Trophoblast cell (in vitro differentiated cells and primary cell): Measurements from ENCODE around the gene PDIK1L.

Experiments used
- DNase-seq, 2 donors: peaks; one replicate each; pipeline ENCODE4 v3.0.0-alpha.2; 2016
- H2AFZ ChIP-seq: 2 replicates; pipeline ENCODE4 v1.6.1; 2013; ENCODE audit warnings: low read length, moderate library complexity, mild to moderate bottlenecking; ENCODE audit not compliant: insufficient read depth, poor library complexity
- H2AK5ac ChIP-seq: 2 replicates; pipeline ENCODE4 v1.6.1; 2013; ENCODE audit warnings: mild to moderate bottlenecking, low read length
- H2BK120ac ChIP-seq: 2 replicates; pipeline ENCODE4 v1.6.1; 2013; ENCODE audit warnings: low read length, mild to moderate bottlenecking, moderate library complexity; ENCODE audit not compliant: insufficient read depth, poor library complexity
- H2BK12ac ChIP-seq: 2 replicates; pipeline ENCODE4 v1.6.1; 2013; ENCODE audit warnings: mild to moderate bottlenecking, low read length, moderate library complexity
- H2BK5ac ChIP-seq: 2 replicates; pipeline ENCODE4 v1.6.1; 2013; ENCODE audit warnings: low read length, low read depth, moderate library complexity, mild to moderate bottlenecking; ENCODE audit not compliant: poor library complexity
- H3K14ac ChIP-seq: 2 replicates; pipeline ENCODE4 v1.6.1; 2013; ENCODE audit warnings: mild to moderate bottlenecking, low read length
- H3K18ac ChIP-seq: 2 replicates; pipeline ENCODE4 v1.6.1; 2013; ENCODE audit warnings: mild to moderate bottlenecking, low read length
- H3K23ac ChIP-seq: 2 replicates; pipeline ENCODE4 v1.6.1; 2013; ENCODE audit warnings: low read length
- H3K27ac ChIP-seq: 2 replicates; pipeline ENCODE4 v1.5.1; 2013; ENCODE audit warnings: low read depth, mild to moderate bottlenecking, inconsistent platforms, low read length, moderate library complexity
- H3K27me3 ChIP-seq: 2 replicates; pipeline ENCODE4 v1.6.1; 2013; ENCODE audit warnings: inconsistent platforms, mild to moderate bottlenecking, low read length, moderate library complexity; ENCODE audit not compliant: insufficient read depth
- H3K36me3 ChIP-seq, 2 experiments: 1 replicate in 1 of 2; 2 replicates in 1 of 2; pipeline ENCODE4 v1.6.1; 2013; ENCODE audit warnings: low read length in 2 of 2, mild to moderate bottlenecking in 2 of 2, moderate library complexity in 1 of 2; ENCODE audit not compliant: insufficient read depth in 2 of 2, control insufficient read depth in 1 of 2
- H3K4ac ChIP-seq: 2 replicates; pipeline ENCODE4 v1.6.1; 2013; ENCODE audit warnings: low read depth, mild to moderate bottlenecking, low read length, moderate library complexity
- H3K4me1 ChIP-seq, 2 experiments: 1 replicate in 1 of 2; 2 replicates in 1 of 2; pipeline ENCODE4 v1.6.1; 2013; ENCODE audit warnings: low read length in 2 of 2, mild to moderate bottlenecking in 2 of 2, moderate library complexity in 1 of 2; ENCODE audit not compliant: insufficient read depth in 2 of 2, control insufficient read depth in 1 of 2
- H3K4me2 ChIP-seq: 2 replicates; pipeline ENCODE4 v1.6.1; 2013; ENCODE audit warnings: inconsistent platforms, mild to moderate bottlenecking, low read length, moderate library complexity
- H3K4me3 ChIP-seq: 2 replicates; pipeline ENCODE4 v1.5.1; 2013; ENCODE audit warnings: mild to moderate bottlenecking, low read depth, low read length, inconsistent platforms
- H3K79me1 ChIP-seq: one replicate; pipeline ENCODE4 v1.6.1; 2013; ENCODE audit warnings: low read length
- H3K79me2 ChIP-seq: 2 replicates; pipeline ENCODE4 v1.6.1; 2013; ENCODE audit warnings: low read length, mild to moderate bottlenecking; ENCODE audit not compliant: control insufficient read depth, insufficient read depth, poor library complexity
- H3K9ac ChIP-seq: 2 replicates; pipeline ENCODE4 v1.6.1; 2013; ENCODE audit warnings: mild to moderate bottlenecking, low read length
- H3K9me3 ChIP-seq: 2 replicates; pipeline ENCODE4 v1.6.1; 2013; ENCODE audit warnings: low read depth, mild to moderate bottlenecking, control low read depth, inconsistent platforms, low read length; ENCODE audit not compliant: insufficient read depth
- H4K12ac ChIP-seq: 2 replicates; pipeline ENCODE4 v1.6.1; 2013; ENCODE audit warnings: low read depth, mild to moderate bottlenecking, low read length, moderate library complexity
- H4K8ac ChIP-seq: 2 replicates; pipeline ENCODE4 v1.6.1; 2013; ENCODE audit warnings: low read depth, mild to moderate bottlenecking, low read length, moderate library complexity
- H4K91ac ChIP-seq: one replicate; pipeline ENCODE4 v1.6.1; 2013; ENCODE audit warnings: low read depth, mild to moderate bottlenecking, low read length, moderate library complexity
- WGBS: extraction: QIAGEN DNeasy Blood & Tissue Kit; methylation state at CpG from one replicate; pipeline ENCODE4 v1.1.7; 2013; ENCODE audit warnings: missing lambda C conversion rate; ENCODE audit not compliant: insufficient read length, insufficient coverage; ENCODE audit errors: extremely low coverage; 5-methylcytosine and 5-hydroxymethylcytosine counted together

Gene PDIK1L

DNA sequence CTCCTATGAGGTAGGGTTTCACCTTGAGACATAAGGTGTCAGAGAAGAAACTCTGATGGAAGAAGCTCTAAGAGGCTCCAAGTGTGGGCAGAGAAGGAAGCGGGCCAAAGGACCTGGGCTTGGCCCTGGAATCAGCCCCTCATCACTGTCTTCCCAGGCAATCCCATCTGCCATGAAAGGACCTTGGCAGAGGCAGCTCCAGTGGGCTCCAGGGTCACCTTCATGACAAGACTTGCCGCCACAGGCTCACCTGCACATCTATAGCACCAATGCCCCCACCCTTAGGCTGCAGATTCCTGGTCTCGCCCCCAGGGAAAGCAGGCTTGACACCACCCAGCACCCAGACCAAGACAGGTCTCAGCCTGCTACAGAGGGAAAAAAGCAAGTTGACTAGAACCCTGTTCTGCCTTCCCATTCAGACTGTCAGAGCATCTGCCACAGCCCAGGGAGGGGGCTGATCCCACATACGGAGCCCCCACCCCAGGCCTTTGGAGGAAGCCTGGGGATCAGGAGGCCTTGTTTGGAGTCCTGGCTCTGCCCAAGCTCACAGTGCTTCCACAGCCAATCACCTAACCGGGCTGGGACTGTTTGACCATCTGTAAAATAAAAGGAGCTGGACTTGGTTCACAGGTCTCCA is 46.8 kb downstream of the PDIK1L start:
- peak overlapping the region; percentile 72 for H4K91ac ChIP-seq
- H2AFZ ChIP-seq, result peak overlapping the region; percentile 11
- no peak for DNase-seq
- H3K27me3 ChIP-seq, result peaks cover 18% of the 10 kb centered on the region
- H2BK120ac ChIP-seq, result peak overlapping the region; percentile 48
- peak overlapping the region; percentile 44 for H2AK5ac ChIP-seq
- H4K12ac ChIP-seq, result no peak overlapping the region
- peaks cover 40 to 52% of the 10 kb centered on the region in 2 experiments for H3K4me1 ChIP-seq
- whole genome bisulfite sequencing, result no CpG with 5 or more reads among the region's 5 CpGs
- peak overlapping the region; percentile 56 for H3K14ac ChIP-seq
- H3K79me1 ChIP-seq, result peaks cover 15% of the 10 kb centered on the region
- H3K27ac ChIP-seq, result no peak overlapping the region
- no peak overlapping the region for H3K4ac ChIP-seq
- no peaks in the 10 kb centered on the region for H3K36me3 ChIP-seq
- H3K4me2 ChIP-seq, result no peak overlapping the region
- peaks cover 3% of the 10 kb centered on the region for H3K79me2 ChIP-seq
- H3K9me3 ChIP-seq, result peaks cover 2% of the 10 kb centered on the region
- H2BK5ac ChIP-seq, result peak overlapping the region; percentile 42
- H4K8ac ChIP-seq, result peak overlapping the region; percentile 49
- peak overlapping the region; percentile 25 for H3K18ac ChIP-seq
- no peak overlapping the region for H3K4me3 ChIP-seq
- H3K9ac ChIP-seq, result no peak overlapping the region
- H3K23ac ChIP-seq, result no peak overlapping the region
- peak overlapping the region; percentile 91 for H2BK12ac ChIP-seq

- Histone ChIP-seq H2BK120ac (peak within 1 kb of the TSS; percentile 48), H3K4me3 (no peak within 1 kb of the TSS), H3K79me1 (peaks cover 15% of the 10 kb centered on the region), H3K4ac (no peak within 1 kb of the TSS), H3K27me3 (peaks cover 18% of the 10 kb centered on the region), H3K27ac (no peak within 1 kb of the TSS), H4K12ac (no peak within 1 kb of the TSS), H4K91ac (peak within 1 kb of the TSS; percentile 72), H3K79me2 (peaks cover 3% of the 10 kb centered on the region), H3K36me3 (no peaks in the 10 kb centered on the region), H4K8ac (peak within 1 kb of the TSS; percentile 49), H2BK5ac (peak within 1 kb of the TSS; percentile 42), H2AK5ac (peak within 1 kb of the TSS; percentile 44), H3K18ac (peak within 1 kb of the TSS; percentile 25), H3K4me2 (peak within 1 kb of the TSS; percentile 55), H3K14ac (peak within 1 kb of the TSS; percentile 56), H3K23ac (no peak within 1 kb of the TSS), H2AFZ (peak within 1 kb of the TSS; percentile 11), H3K4me1 (peaks cover 40 to 55% of the 10 kb centered on the region in 2 experiments), H2BK12ac (peak within 1 kb of the TSS; percentile 91), H3K9me3 (peaks cover 2% of the 10 kb centered on the region), H3K9ac (no peak within 1 kb of the TSS)
- DNase-seq, result no peak
- WGBS, result no CpG with 5 or more reads among the region's 6 CpGs
These were observed 47.5 kb downstream of the PDIK1L start, which contains the start of gene FAM110D for GRCh38 chr1:26158908-26159742. Gene FAM110D (plus strand): TSS chr1:26159079. CDS start chr1:26161292, 2,213 bp downstream.

DNA sequence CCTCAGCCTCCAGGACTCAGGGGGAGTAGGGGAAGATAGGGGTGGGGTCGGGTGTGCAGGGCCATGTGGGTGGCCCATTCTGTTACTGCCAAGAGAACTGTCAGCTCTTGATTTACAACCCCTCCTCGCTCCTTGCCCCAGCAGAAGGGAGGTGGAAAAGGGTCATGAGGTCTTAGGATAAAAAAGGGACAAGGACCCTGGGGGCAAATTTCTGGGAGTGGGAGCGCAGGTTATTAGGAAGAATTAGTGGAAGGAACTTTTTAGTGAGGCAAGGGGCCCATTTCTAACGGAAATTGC is 48.1 kb downstream of the PDIK1L start:
- peaks cover 44 to 59% of the 10 kb centered on the region in 2 experiments for H3K4me1 ChIP-seq
- H3K79me1 ChIP-seq, result peaks cover 18% of the 10 kb centered on the region
- no CpG with 5 or more reads among the region's 4 CpGs for WGBS
- H2BK5ac ChIP-seq, result no peak overlapping the region
- no peak overlapping the region for H4K91ac ChIP-seq
- no peak overlapping the region for H2BK120ac ChIP-seq
- peaks cover 2% of the 10 kb centered on the region for H3K9me3 ChIP-seq
- H3K27me3 ChIP-seq, result peaks cover 18% of the 10 kb centered on the region
- H3K79me2 ChIP-seq, result peaks cover 5% of the 10 kb centered on the region
- no peak overlapping the region for H3K27ac ChIP-seq
- H3K4me2 ChIP-seq, result peak overlapping the region; percentile 55
- no peak overlapping the region for H3K9ac ChIP-seq
- no peak overlapping the region for H2BK12ac ChIP-seq
- H2AK5ac ChIP-seq, result no peak overlapping the region
- H3K18ac ChIP-seq, result no peak overlapping the region
- no peak overlapping the region for H3K4ac ChIP-seq
- no peaks in the 10 kb centered on the region for H3K36me3 ChIP-seq
- H3K4me3 ChIP-seq, result no peak overlapping the region
- no peak overlapping the region for H4K12ac ChIP-seq
- DNase-seq, result no peak
- no peak overlapping the region for H2AFZ ChIP-seq
- no peak overlapping the region for H3K14ac ChIP-seq
- H4K8ac ChIP-seq, result no peak overlapping the region
- H3K23ac ChIP-seq, result no peak overlapping the region

DNA sequence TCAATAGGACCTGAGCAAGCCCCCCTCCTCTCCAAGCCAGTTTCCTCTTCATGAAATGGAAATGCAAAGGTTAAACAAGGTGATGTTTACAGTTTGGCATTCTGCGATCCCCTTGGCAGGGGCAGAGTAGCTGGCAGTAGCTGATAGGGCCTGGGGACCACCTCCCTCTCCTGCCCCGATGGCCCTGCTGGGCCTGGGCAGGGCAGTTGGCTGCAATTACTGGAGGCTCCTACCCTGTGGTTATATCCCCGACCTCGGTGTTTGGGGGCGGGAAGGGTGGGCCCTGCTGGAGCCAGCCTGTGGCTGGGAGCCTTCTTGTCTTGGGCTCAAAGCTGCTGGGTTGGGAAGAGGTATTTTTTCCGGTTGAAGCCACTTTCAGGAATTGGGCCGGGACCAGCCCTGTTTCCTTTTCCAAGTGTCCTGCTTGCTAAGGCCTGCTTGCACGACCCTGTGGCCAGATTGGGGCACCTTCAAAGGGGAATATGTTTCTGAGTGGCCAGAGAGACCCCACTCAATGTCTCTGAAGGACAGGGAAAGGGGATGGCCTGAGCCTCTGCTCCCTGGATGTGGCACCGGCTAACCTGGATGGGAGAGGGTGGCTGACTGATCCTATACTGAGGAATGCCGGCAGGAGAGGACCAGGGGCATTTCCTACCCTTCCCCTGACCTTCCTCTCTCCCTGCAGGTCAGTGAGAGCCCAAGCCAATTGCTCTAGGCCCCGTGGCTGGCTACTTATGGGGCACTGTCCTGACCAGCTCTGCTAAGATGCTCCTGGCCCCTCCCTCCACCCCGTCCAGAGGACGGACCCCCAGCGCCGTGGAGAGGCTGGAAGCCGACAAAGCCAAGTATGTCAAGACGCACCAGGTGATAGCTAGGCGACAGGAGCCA is 49.1 kb downstream of the PDIK1L start:
- Histone ChIP-seq H3K14ac (peak overlapping the region; percentile 30), H2BK120ac (no peak overlapping the region), H2AK5ac (peak overlapping the region; percentile 20), H4K12ac (peak overlapping the region; percentile 61), H3K79me2 (peaks cover 5% of the 10 kb centered on the region), H3K27me3 (peaks cover 18% of the 10 kb centered on the region), H2AFZ (peak overlapping the region; percentile 50), H4K8ac (peak overlapping the region; percentile 67), H2BK12ac (peak overlapping the region; percentile 42), H3K4me2 (peak overlapping the region; percentile 90), H3K27ac (no peak overlapping the region), H3K79me1 (peaks cover 18% of the 10 kb centered on the region), H3K9ac (no peak overlapping the region), H3K4me1 (peaks cover 39 to 50% of the 10 kb centered on the region in 2 experiments), H4K91ac (no peak overlapping the region), H2BK5ac (no peak overlapping the region), H3K4ac (no peak overlapping the region), H3K18ac (peak overlapping the region; percentile 62), H3K36me3 (no peaks in the 10 kb centered on the region), H3K4me3 (peak overlapping the region; percentile 59), H3K23ac (no peak overlapping the region), H3K9me3 (peaks cover 2% of the 10 kb centered on the region)
- DNase-seq, result no peak
- WGBS, result no CpG with 5 or more reads among the region's 18 CpGs
